Astrocyte of the cerebellum (primary cell): ENCODE data around the gene RAB8A.
"Not testable (repeated sequence)": the region's sequence is repeated elsewhere in the genome, so short reads cannot be mapped to it uniquely, and the experiment has no call there.

Experiments used
- DNase-seq: peaks from one replicate; pipeline ENCODE4 v3.0.0-alpha.2; 2011; ENCODE audit warnings: low read depth
- H3K4me3 ChIP-seq: 2 replicates; pipeline ENCODE4 v1.5.1; 2011; ENCODE audit warnings: mild to moderate bottlenecking, low read depth, low read length, moderate library complexity
- CTCF ChIP-seq: IDR thresholded peaks from 2 replicates; pipeline ENCODE4 v1.5.1; 2012; ENCODE audit warnings: low read length, low read depth, moderate library complexity, mild to moderate bottlenecking; ENCODE audit errors: missing control alignments
- in situ Hi-C: cut with HindIII; loops from 2 replicates; pipeline ENCODE4 v1.10.0; 2017; ENCODE audit warnings: low sequenced_read_pairs

RAB8A gene

GRCh38 chr19:16078759-16079707 is 32.7 kb upstream of the RAB8A start:
- no peak for TF ChIP-seq CTCF
- H3K4me3 ChIP-seq, result peak overlapping the region; percentile 86
- in situ Hi-C loops, result no loop called here
- DNase-seq, result peak; percentile 95

GRCh38 chr19:16084067-16084685 is 27.5 kb upstream of the RAB8A start:
- TF ChIP-seq CTCF, result no peak
- in situ Hi-C loops, result no loop called here
- no peak overlapping the region for H3K4me3 ChIP-seq
- DNase-seq, result no peak

GRCh38 chr19:16085115-16085514 is 26.6 kb upstream of the RAB8A start:
- no peak overlapping the region for H3K4me3 ChIP-seq
- DNase-seq, result no peak
- no peak for TF ChIP-seq CTCF
- in situ Hi-C loops, result no loop called here

- in situ Hi-C loops, H3K4me3 ChIP-seq, DNase-seq: not testable (repeated sequence)
These were observed 24.3 kb upstream of the RAB8A start for GRCh38 chr19:16087404-16087803.

GRCh38 chr19:16087940-16088339 is 23.7 kb upstream of the RAB8A start:
- no peak for DNase-seq
- no peak for TF ChIP-seq CTCF
- no peak overlapping the region for H3K4me3 ChIP-seq
- in situ Hi-C loops, result no loop called here

- in situ Hi-C loops, result no loop called here
- peak; percentile 36 for TF ChIP-seq CTCF
- DNase-seq, result no peak
- H3K4me3 ChIP-seq, result no peak overlapping the region
These were observed 23.2 kb upstream of the RAB8A start for GRCh38 chr19:16088351-16089009.
